Keratinocyte (primary cell): ENCODE data around the gene PDE1C. TPM values are rescaled to one million over a fixed set of nuclear protein-coding genes. Genes with fewer than 3 reads are reported as not detected.
"Not testable (repeated sequence)": the region's sequence is repeated elsewhere in the genome, so short reads cannot be mapped to it uniquely, and the experiment has no call there.

Experiments used
- DNase-seq: peaks from one replicate; pipeline ENCODE4 v3.0.0-alpha.2; 2011; ENCODE audit warnings: low read depth, missing footprints, low spot score
- FAIRE-seq: peaks from 2 replicates; lab custom pipeline; 2011; peaks lifted over from hg19 to GRCh38; lab: Jason Lieb, UNC
- H2AFZ ChIP-seq: 2 replicates; pipeline ENCODE4 v1.6.0; 2012; ENCODE audit warnings: low read length, control low read depth, inconsistent platforms; ENCODE audit not compliant: control insufficient read depth
- H3K27ac ChIP-seq: 2 replicates; pipeline ENCODE4 v1.5.1; 2011; ENCODE audit warnings: low read length; ENCODE audit not compliant: control insufficient read depth, insufficient read depth
- H3K27me3 ChIP-seq: 3 replicates; pipeline ENCODE4 v1.6.0; 2011; ENCODE audit warnings: low read length; ENCODE audit not compliant: control insufficient read depth, insufficient read depth; ENCODE audit errors: extremely low read depth
- H3K36me3 ChIP-seq, 2 experiments: 2 replicates in 1 of 2; 3 replicates in 1 of 2; pipeline ENCODE4 v1.5.1; 2011; ENCODE audit warnings: low read length in 2 of 2, mild to moderate bottlenecking in 1 of 2; ENCODE audit not compliant: control insufficient read depth in 2 of 2, insufficient read depth in 2 of 2; ENCODE audit errors: extremely low read depth in 1 of 2
- H3K4me1 ChIP-seq: 3 replicates; pipeline ENCODE4 v1.5.1; 2011; ENCODE audit warnings: low read length; ENCODE audit not compliant: control insufficient read depth, insufficient read depth; ENCODE audit errors: extremely low read depth
- H3K4me2 ChIP-seq: 3 replicates; pipeline ENCODE4 v1.6.0; 2011; ENCODE audit warnings: low read depth, low read length; ENCODE audit not compliant: control insufficient read depth, insufficient read depth; ENCODE audit errors: extremely low read depth
- H3K4me3 ChIP-seq, 3 experiments: fragments of 200-600 bp in 1 of 3; sonication (generic) in 1 of 3; 2 replicates in 2 of 3; 3 replicates in 1 of 3; pipeline ENCODE4 v1.5.1; 2011 to 2016; ENCODE audit warnings: low read length in 3 of 3, mild to moderate bottlenecking in 3 of 3, control low read depth in 2 of 3, inconsistent platforms in 1 of 3, low read depth in 1 of 3, mixed read lengths in 1 of 3, mixed run types in 1 of 3, moderate library complexity in 1 of 3; ENCODE audit not compliant: control insufficient read depth in 2 of 3, insufficient read depth in 2 of 3; ENCODE audit errors: extremely low read depth in 1 of 3
- H3K79me2 ChIP-seq: 2 replicates; pipeline ENCODE4 v1.6.0; 2012; ENCODE audit warnings: low read length; ENCODE audit not compliant: control insufficient read depth, insufficient read depth
- H3K9ac ChIP-seq: 3 replicates; pipeline ENCODE4 v1.6.0; 2011; ENCODE audit warnings: low read length; ENCODE audit not compliant: control insufficient read depth, insufficient read depth; ENCODE audit errors: extremely low read depth
- H3K9me1 ChIP-seq: 3 replicates; pipeline ENCODE4 v1.6.0; 2011; ENCODE audit warnings: low read length; ENCODE audit not compliant: control insufficient read depth, insufficient read depth; ENCODE audit errors: extremely low read depth
- H3K9me3 ChIP-seq: 2 replicates; pipeline ENCODE4 v1.5.1; 2012; ENCODE audit warnings: low read depth, low read length; ENCODE audit not compliant: control insufficient read depth
- H4K20me1 ChIP-seq: 3 replicates; pipeline ENCODE4 v1.6.0; 2011; ENCODE audit warnings: low read length; ENCODE audit not compliant: control insufficient read depth, insufficient read depth; ENCODE audit errors: extremely low read depth
- EZH2 ChIP-seq: IDR thresholded peaks from one replicate; pipeline ENCODE4 v1.6.1; 2012; ENCODE audit warnings: inconsistent platforms, mild to moderate bottlenecking, low read length, moderate library complexity
- dilution Hi-C: fragments of 300-500 bp; cut with MboI; formaldehyde crosslinking; loops from one replicate; pipeline ENCODE4 v1.7.0; 2020; ENCODE audit warnings: low sequenced_read_pairs; ENCODE audit not compliant: extremely low pct_ligation_motif_present
- polyA plus RNA-seq, 5 experiments: library from polyadenylated mRNA; depleted of rRNA in 3 of 5; stranded (reverse) in 3 of 5; stranded (forward) in 1 of 5; unstranded in 1 of 5; fragments of >200 nt; gene quantifications; 1 replicate in 1 of 5; 2 replicates in 3 of 5; 3 replicates in 1 of 5; pipeline versions ENCODE4 v1.2.1 to v1.2.3, GENCODE V29; 2011 to 2012; ENCODE audit warnings: missing spikeins in 2 of 5, low read depth in 1 of 5, low replicate concordance in 1 of 5
- TF ChIP-seq, protein P1 (sequence below), 3 experiments: IDR thresholded peaks in 1 of 3; conservative IDR thresholded peaks in 1 of 3; optimal IDR thresholded peaks in 1 of 3; 2 replicates in 2 of 3; 3 replicates in 1 of 3; pipeline versions ENCODE3 to v1.5.1; 2011; ENCODE audit warnings: low read length in 3 of 3, mild to moderate bottlenecking in 3 of 3, moderate library complexity in 2 of 3, control low read depth in 1 of 3, inconsistent platforms in 1 of 3; ENCODE audit not compliant: insufficient read depth in 2 of 3; ENCODE audit errors: extremely low read depth in 1 of 3

Gene PDE1C
- polyA plus RNA-seq, 1 donor (not counting 4 experiments of a cell fraction or from before 2014, with no cell fraction given): 2.5 TPM

DNA sequence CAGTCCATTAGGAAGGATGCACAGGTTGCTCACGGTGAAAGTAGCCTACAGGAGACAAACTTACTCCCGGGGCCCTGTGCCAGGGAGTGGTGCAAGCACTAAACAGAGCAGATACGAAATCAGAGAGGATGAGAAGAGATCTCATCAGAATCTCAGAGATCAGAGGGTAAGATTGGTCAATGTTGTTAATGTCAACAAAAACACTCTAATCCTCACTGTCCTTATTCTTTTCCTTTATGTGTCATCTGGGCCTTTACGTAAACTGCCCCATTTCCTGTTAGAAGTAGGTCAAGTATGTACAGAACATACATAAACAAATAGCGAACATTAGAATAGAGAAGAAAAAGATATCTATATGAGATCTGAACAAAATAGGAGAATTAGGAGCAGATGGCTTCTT, 220.1 kb downstream of the PDE1C start:
- Histone ChIP-seq H4K20me1 (no peaks in the 10 kb centered on the region), H3K9me3 (no peaks in the 10 kb centered on the region), H2AFZ (no peak overlapping the region), H3K79me2 (no peaks in the 10 kb centered on the region), H3K27me3 (no peaks in the 10 kb centered on the region), H3K4me1 (no peaks in the 10 kb centered on the region), H3K9me1 (no peaks in the 10 kb centered on the region), H3K27ac (no peak overlapping the region), H3K9ac (no peak overlapping the region), H3K4me3 (no peak overlapping the region), H3K36me3 (no peaks in the 10 kb centered on the region), H3K4me2 (no peak overlapping the region)
- no peak for FAIRE-seq
- dilution Hi-C loops: no loop called here
- no peak for DNase-seq
- TF ChIP-seq, protein P1, sequence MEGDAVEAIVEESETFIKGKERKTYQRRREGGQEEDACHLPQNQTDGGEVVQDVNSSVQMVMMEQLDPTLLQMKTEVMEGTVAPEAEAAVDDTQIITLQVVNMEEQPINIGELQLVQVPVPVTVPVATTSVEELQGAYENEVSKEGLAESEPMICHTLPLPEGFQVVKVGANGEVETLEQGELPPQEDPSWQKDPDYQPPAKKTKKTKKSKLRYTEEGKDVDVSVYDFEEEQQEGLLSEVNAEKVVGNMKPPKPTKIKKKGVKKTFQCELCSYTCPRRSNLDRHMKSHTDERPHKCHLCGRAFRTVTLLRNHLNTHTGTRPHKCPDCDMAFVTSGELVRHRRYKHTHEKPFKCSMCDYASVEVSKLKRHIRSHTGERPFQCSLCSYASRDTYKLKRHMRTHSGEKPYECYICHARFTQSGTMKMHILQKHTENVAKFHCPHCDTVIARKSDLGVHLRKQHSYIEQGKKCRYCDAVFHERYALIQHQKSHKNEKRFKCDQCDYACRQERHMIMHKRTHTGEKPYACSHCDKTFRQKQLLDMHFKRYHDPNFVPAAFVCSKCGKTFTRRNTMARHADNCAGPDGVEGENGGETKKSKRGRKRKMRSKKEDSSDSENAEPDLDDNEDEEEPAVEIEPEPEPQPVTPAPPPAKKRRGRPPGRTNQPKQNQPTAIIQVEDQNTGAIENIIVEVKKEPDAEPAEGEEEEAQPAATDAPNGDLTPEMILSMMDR (optimal IDR thresholded peaks at IDR 0.05 in 1 of 3, IDR thresholded peaks at IDR 0.05 in 1 of 3, conservative IDR thresholded peaks at IDR 0.05 in 1 of 3; ENCODE audit: extremely low read depth in 1 of 3, insufficient read depth in 2 of 3, low read length in 3 of 3): no peak
- TF ChIP-seq EZH2: no peak

DNA sequence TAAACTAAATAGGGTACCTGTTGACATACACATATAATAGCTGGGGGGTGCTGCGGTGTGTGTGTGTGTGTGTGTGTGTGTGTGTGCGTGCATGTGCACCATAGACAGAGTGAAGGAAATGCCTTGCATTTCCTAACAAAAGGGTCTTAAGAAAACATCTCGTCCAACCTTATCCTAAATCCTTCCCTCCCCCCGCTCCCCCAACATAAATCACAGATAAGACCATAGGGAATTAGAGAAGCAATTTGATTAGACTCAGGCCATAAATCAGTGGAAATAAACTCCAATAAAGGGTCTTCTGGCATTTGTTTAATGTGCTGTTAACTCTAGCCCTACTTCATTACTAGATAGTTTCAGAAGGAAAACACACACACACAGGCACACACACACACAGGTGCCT, 234.7 kb downstream of the PDE1C start:
- no peak overlapping the region for H3K27ac ChIP-seq
- no peak overlapping the region for H3K9ac ChIP-seq
- no peaks in the 10 kb centered on the region for H3K79me2 ChIP-seq
- TF ChIP-seq, protein P1 (optimal IDR thresholded peaks at IDR 0.05 in 1 of 3, IDR thresholded peaks at IDR 0.05 in 1 of 3, conservative IDR thresholded peaks at IDR 0.05 in 1 of 3; ENCODE audit: extremely low read depth in 1 of 3, insufficient read depth in 2 of 3, low read length in 3 of 3): no peak
- TF ChIP-seq EZH2: no peak
- H3K9me1 ChIP-seq: no peaks in the 10 kb centered on the region
- H3K4me3 ChIP-seq: no peak overlapping the region
- no peaks in the 10 kb centered on the region for H3K36me3 ChIP-seq
- no peaks in the 10 kb centered on the region for H3K27me3 ChIP-seq
- H3K4me2 ChIP-seq: no peak overlapping the region
- no peak for DNase-seq
- H3K4me1 ChIP-seq: no peaks in the 10 kb centered on the region
- H3K9me3 ChIP-seq: no peaks in the 10 kb centered on the region
- H2AFZ ChIP-seq: no peak overlapping the region
- H4K20me1 ChIP-seq: no peaks in the 10 kb centered on the region
- dilution Hi-C loops: no loop called here
- no peak for FAIRE-seq

- H3K79me2 ChIP-seq, H3K36me3 ChIP-seq, H3K4me3 ChIP-seq, H3K9me3 ChIP-seq, H3K4me2 ChIP-seq, H3K9me1 ChIP-seq, H2AFZ ChIP-seq, H3K4me1 ChIP-seq, H3K27me3 ChIP-seq, H3K9ac ChIP-seq, FAIRE-seq, H4K20me1 ChIP-seq, H3K27ac ChIP-seq, DNase-seq, dilution Hi-C loops: not testable (repeated sequence)
Measured at GRCh38 chr7:31833625-31834024, 236.6 kb downstream of the PDE1C start.
